Measurements from ENCODE around the gene ARHGEF7.

Gene ARHGEF7

GRCh38 chr13:111225166-111225565, 110.1 kb downstream of the ARHGEF7 start:
- no peak for ATAC-seq

GRCh38 chr13:111225810-111226546, 110.9 kb downstream of the ARHGEF7 start:
- DNase-seq (ENCODE audit: low spot score in 2 of 2) (no peak), ATAC-seq (no peak)
- Mint-ChIP-seq H3K36me3 (peaks cover 37% of the 10 kb centered on the region), H3K9me3 (no peaks in the 10 kb centered on the region), H3K4me3 (no peak overlapping the region), H3K27ac (peak overlapping the region; percentile 64), H3K4me1 (peaks cover 28% of the 10 kb centered on the region)

More at GRCh38 chr13:111225166-111225565, 110.1 kb downstream of the ARHGEF7 start:
- DNase-seq (ENCODE audit: low spot score in 2 of 2) = no peak
- Mint-ChIP-seq H3K27ac (peak overlapping the region; percentile 64), H3K36me3 (peaks cover 31% of the 10 kb centered on the region), H3K4me1 (peaks cover 28% of the 10 kb centered on the region), H3K9me3 (no peaks in the 10 kb centered on the region), H3K4me3 (no peak overlapping the region)

- peaks cover 43% of the 10 kb centered on the region for H3K4me1 Mint-ChIP-seq
Measured at GRCh38 chr13:111227405-111227804, 112.3 kb downstream of the ARHGEF7 start.

GRCh38 chr13:111228262-111229144, 113.4 kb downstream of the ARHGEF7 start:
- Mint-ChIP-seq H3K9me3 (no peaks in the 10 kb centered on the region), H3K4me3 (no peak overlapping the region), H3K27ac (no peak overlapping the region), H3K36me3 (peaks cover 53% of the 10 kb centered on the region), H3K4me1 (peaks cover 44% of the 10 kb centered on the region)
- DNase-seq (ENCODE audit: low spot score in 2 of 2) (no peak), ATAC-seq (no peak)

More at GRCh38 chr13:111227405-111227804, 112.3 kb downstream of the ARHGEF7 start:
- no peak for ATAC-seq
- no peak overlapping the region for H3K27ac Mint-ChIP-seq
- H3K4me3 Mint-ChIP-seq = no peak overlapping the region
- no peak for DNase-seq (ENCODE audit: low spot score in 2 of 2)
- no peaks in the 10 kb centered on the region for H3K9me3 Mint-ChIP-seq
- peaks cover 45% of the 10 kb centered on the region for H3K36me3 Mint-ChIP-seq

GRCh38 chr13:111230385-111230930, 115.3 kb downstream of the ARHGEF7 start:
- ATAC-seq (no peak), DNase-seq (ENCODE audit: low spot score in 2 of 2) (no peak)
- no peak overlapping the region for H3K27ac Mint-ChIP-seq
- peaks cover 46% of the 10 kb centered on the region for H3K4me1 Mint-ChIP-seq
- H3K4me3 Mint-ChIP-seq = no peak overlapping the region
- H3K9me3 Mint-ChIP-seq = no peaks in the 10 kb centered on the region
- H3K36me3 Mint-ChIP-seq = peaks cover 66% of the 10 kb centered on the region

- H3K4me1 Mint-ChIP-seq = peaks cover 38% of the 10 kb centered on the region
- no peak for ATAC-seq
- no peak overlapping the region for H3K27ac Mint-ChIP-seq
- H3K4me3 Mint-ChIP-seq = no peak overlapping the region
- DNase-seq (ENCODE audit: low spot score in 2 of 2) = no peak
- peaks cover 74% of the 10 kb centered on the region for H3K36me3 Mint-ChIP-seq
- H3K9me3 Mint-ChIP-seq = no peaks in the 10 kb centered on the region
Measured at GRCh38 chr13:111232191-111232590, 117.1 kb downstream of the ARHGEF7 start.

- H3K9me3 Mint-ChIP-seq = no peaks in the 10 kb centered on the region
- peaks cover 66% of the 10 kb centered on the region for H3K36me3 Mint-ChIP-seq
- DNase-seq (ENCODE audit: low spot score in 2 of 2) (no peak), ATAC-seq (no peak)
- no peak overlapping the region for H3K4me3 Mint-ChIP-seq
- H3K4me1 Mint-ChIP-seq = peaks cover 37% of the 10 kb centered on the region
- no peak overlapping the region for H3K27ac Mint-ChIP-seq
Measured at GRCh38 chr13:111233080-111233479, 118.0 kb downstream of the ARHGEF7 start.

GRCh38 chr13:111239764-111240670, 124.9 kb downstream of the ARHGEF7 start:
- Mint-ChIP-seq H3K4me3 (no peak overlapping the region), H3K27ac (no peak overlapping the region), H3K9me3 (no peaks in the 10 kb centered on the region), H3K36me3 (peaks cover 39% of the 10 kb centered on the region), H3K4me1 (peaks cover 17% of the 10 kb centered on the region)
- DNase-seq (ENCODE audit: low spot score in 2 of 2) (no peak), ATAC-seq (no peak)

GRCh38 chr13:111241006-111241755, 126.1 kb downstream of the ARHGEF7 start:
- H3K4me1 Mint-ChIP-seq = peaks cover 14% of the 10 kb centered on the region
- ATAC-seq (no peak), DNase-seq (ENCODE audit: low spot score in 2 of 2) (no peak)
- H3K27ac Mint-ChIP-seq = no peak overlapping the region
- no peaks in the 10 kb centered on the region for H3K9me3 Mint-ChIP-seq
- peaks cover 42% of the 10 kb centered on the region for H3K36me3 Mint-ChIP-seq
- no peak overlapping the region for H3K4me3 Mint-ChIP-seq

GRCh38 chr13:111241862-111242261, 126.8 kb downstream of the ARHGEF7 start:
- Mint-ChIP-seq H3K9me3 (no peaks in the 10 kb centered on the region), H3K27ac (no peak overlapping the region), H3K4me3 (no peak overlapping the region), H3K4me1 (peaks cover 14% of the 10 kb centered on the region), H3K36me3 (peaks cover 44% of the 10 kb centered on the region)
- DNase-seq (ENCODE audit: low spot score in 2 of 2) (no peak), ATAC-seq (no peak)

- DNase-seq (ENCODE audit: low spot score in 2 of 2) (no peak), ATAC-seq (no peak)
- peaks cover 51% of the 10 kb centered on the region for H3K36me3 Mint-ChIP-seq
- H3K4me3 Mint-ChIP-seq = no peak overlapping the region
- H3K27ac Mint-ChIP-seq = no peak overlapping the region
- peaks cover 13% of the 10 kb centered on the region for H3K4me1 Mint-ChIP-seq
- no peaks in the 10 kb centered on the region for H3K9me3 Mint-ChIP-seq
Measured at GRCh38 chr13:111242585-111242984, 127.5 kb downstream of the ARHGEF7 start.

- Mint-ChIP-seq H3K4me1 (peaks cover under 1% of the 10 kb centered on the region), H3K9me3 (no peaks in the 10 kb centered on the region), H3K4me3 (no peak overlapping the region), H3K27ac (no peak overlapping the region), H3K36me3 (peaks cover 65% of the 10 kb centered on the region)
- DNase-seq (ENCODE audit: low spot score in 2 of 2) = no peak
- ATAC-seq = no peak
Measured at GRCh38 chr13:111243981-111244380, 128.9 kb downstream of the ARHGEF7 start.

- DNase-seq (ENCODE audit: low spot score in 2 of 2) = no peak
- Mint-ChIP-seq H3K27ac (no peak overlapping the region), H3K4me3 (no peak overlapping the region), H3K9me3 (no peaks in the 10 kb centered on the region), H3K36me3 (peaks cover 57% of the 10 kb centered on the region), H3K4me1 (no peaks in the 10 kb centered on the region)
- ATAC-seq = no peak
Measured at GRCh38 chr13:111245576-111246384, 130.7 kb downstream of the ARHGEF7 start.
